Measurements from ENCODE around the gene CFAP46.
"Not testable (repeated sequence)": the region's sequence is repeated elsewhere in the genome, so short reads cannot be mapped to it uniquely, and the experiment has no call there.

CFAP46 gene

DNA sequence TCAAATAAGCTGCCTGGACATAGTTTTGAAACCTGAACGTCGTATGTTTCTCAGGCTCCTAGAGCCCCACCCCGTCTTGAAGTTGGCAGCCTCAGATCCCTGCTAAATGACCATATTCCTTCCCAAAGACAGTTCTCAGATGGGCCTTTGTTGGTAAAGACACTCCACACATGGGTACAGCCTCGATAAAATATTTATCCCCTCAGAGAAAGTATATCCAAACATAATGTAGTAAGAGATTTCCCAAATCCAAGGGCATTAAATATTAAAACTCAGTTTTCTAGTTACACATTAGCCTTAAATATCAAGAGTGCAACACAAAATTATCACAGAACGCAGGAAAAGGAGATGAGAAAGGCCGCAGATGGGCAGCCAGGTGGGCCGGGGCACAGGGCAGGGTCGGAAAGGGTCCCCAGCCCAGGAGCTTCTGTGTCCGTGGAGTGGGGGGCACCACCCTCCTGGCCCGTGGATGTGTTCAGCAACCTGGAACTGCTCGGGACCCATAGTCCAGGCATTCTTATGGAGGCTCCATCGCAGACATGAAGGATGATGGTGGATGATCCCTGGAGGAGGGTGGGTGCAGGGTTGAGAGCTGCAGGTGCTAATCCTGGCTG is 1.5 kb upstream of the CFAP46 start:
- DNase-seq, result no peak

DNA sequence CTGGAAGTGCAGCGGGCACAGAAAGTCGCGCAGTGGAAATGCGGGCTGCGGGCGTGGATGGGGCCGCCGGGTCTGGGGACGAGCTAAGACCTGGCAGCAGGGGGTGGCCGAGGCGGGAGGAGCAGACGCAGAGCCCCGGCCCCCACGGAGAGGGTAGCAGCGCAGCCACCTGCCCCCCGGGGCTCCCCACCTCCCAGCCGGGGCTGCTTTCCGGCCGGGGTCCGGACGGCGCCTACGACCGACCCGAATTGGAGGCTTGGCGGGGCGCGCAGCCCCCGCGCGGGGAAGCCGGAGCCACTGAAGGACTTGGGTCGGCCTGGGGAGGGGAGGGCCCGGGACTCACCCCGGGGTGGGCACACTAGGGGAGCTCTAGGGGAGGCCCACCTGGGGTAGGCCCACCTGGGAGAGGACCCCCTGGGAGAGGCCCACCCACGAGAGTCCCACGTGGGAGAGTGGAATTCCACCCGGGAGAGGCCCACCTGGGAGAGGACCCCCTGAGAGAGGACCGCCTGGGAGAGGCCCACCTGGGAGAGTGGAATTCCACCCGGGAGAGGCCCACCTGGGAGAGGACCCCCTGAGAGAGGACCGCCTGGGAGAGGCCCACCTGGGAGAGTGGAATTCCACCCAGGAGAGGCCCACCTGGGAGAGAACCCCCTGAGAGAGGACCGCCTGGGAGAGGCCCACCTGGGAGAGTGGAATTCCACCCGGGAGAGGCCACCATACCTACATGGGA is 854 bp upstream of the CFAP46 start:
- no peak for DNase-seq

DNA sequence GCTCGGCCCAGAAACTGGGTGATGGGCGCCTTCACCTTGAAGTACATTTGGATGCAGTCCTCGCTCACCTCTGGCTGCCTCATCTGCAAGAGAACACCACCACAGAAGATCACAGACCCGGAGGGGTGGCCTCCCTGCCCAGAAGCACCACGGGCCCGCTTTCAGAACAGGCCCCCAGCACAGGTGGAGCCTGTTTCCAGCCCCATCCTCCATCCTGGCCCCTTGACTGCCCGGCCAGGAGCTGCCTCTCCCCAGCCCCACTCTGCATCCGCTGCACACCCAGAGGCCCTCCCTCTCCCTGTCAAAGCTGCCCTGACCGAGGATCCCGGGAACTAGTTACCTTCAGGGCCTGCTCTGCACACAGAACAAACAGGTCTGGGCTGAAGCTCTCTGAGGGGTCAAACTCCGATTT is 724 bp downstream of the CFAP46 start:
- DNase-seq, result no peak

DNA sequence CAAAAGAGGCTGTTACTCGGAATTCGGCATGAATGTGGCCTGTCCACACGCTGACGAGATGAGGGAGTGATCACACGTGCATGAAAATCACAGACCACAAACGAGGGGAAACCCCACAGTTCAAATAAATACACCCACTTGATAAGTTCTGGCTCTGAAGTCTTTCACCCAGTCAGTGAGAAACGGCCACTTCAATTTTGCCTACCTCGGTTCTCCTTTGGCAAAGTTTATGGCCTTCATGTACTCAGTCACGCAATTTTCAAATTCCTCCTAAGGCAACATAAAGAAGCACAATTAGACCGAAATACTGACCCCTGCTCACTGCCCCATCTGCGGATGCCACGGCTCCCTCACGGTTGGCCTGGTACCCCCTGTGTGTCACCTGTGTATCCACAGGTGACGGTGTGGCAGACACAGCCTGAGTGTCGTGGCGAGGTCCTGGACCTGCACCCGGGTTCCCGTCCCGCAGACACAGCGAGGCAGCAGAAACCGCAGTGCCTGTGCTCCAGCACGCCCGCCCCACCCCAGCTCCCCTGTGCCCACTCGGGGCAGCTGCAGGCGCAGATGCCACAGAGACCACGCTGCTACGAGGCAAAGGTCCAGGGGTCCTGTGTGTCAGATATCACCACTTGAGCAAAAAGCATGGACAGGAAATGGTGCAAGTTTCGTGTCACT is 1.4 kb downstream of the CFAP46 start:
- no peak for DNase-seq

DNA sequence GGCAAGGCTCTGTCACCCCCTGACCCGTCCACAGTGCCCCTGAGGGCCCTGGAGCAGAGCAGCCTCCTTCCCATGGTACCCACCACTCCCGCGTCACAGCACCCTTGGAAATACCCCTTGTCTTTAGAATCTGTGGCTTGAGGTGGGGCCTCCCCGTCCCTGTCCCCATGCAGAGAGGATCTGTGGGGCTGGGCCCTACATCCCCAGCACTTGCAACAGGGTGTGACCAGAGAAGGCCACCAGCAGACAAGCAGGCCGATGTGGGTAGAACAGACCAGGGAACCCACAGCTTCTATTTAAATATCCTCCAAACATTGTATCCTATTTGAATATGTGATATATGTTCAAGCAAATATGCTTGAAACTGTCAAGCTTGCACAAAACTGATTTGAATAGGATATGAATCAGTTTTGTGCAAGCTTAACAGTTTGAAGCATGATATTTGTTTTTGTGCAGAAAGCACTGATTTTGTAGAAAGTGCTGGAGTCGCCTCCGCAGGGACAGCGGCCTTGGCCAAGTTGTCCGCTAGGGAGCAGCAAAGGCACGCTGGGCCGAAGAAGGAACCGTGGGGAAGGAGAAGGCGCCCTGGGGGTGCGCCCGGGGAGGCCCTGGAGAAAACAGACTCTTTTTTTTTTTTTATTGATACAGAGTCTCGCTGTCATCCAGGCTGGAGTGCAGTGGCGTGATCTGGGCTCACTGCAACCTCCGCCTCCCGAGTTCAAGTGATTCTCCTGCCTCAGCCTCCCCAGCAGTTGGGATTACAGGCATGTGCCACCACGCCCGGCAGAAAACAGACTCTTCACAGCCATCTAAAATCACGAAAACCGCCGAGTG is 2.2 kb downstream of the CFAP46 start:
- peak; percentile 45 for DNase-seq

DNA sequence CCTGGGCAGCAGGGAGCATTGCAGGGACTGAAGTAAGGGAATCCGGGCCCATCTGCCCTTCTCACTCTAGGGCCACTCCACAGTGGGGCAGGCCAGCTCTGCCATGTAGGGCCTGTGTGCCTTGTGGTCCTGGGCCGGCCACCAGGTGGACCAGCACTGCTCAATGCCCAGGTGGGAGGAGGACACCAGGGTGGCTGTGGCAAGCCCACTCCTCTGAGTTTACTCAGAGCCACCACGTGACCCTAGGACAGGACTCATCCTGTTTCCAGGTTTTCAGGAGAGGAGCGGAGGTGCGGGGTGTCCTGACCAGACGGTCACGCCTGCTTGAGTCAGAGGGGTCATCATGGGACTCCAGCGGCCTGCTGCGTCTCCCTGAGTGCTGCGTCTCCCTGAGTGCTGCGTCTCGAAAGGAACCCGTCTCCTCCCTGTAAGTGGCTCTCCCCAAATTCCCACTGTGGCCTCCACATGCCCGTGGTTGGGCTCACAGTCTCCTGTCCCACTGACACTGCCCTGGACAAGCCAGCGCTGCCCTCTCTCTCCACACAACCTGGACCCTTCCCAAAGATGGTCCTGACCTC is 2.9 kb downstream of the CFAP46 start:
- no peak for DNase-seq

DNA sequence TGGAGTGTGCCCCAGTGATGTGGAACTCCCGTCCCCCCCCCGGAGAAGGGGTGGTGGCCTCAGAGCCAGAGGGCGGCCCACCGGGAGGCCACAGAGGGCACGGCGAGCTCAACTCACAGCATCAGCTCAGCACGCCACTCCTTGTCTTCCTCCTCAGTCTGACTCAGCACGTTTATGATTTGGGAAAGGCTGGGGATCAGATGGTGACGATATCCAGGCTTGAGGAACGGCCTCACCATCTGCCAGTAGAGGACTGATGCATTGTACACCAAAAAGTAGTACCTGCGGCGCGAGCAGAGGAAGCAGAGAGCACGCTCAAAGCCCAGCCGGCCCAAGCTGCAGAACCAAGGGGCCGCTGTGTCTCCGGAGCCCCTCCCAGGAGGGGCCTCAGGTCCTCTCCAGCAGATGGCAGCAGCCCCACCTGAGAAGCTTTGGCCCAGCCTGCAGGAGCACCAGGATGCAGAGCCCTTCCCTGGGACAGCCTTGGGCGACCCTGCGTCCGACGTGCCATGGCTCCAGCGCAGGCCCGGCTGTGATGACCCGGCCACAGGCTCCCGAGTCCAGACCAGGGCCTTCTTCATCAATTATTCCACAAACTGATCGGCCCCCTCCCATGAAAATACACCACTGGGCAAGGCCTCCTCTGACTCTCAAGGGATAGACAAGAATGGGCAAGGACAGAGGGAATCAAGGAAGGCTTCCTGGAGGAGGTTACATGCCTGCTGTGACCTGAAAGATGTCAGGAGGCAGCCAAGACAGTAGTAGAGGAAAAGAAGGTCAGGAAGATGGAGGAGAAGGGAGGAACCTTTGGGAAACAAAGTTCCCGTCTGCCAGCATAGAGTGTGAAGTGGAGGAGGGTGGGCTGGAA is 3.7 kb downstream of the CFAP46 start:
- DNase-seq, result peak; percentile 23

DNA sequence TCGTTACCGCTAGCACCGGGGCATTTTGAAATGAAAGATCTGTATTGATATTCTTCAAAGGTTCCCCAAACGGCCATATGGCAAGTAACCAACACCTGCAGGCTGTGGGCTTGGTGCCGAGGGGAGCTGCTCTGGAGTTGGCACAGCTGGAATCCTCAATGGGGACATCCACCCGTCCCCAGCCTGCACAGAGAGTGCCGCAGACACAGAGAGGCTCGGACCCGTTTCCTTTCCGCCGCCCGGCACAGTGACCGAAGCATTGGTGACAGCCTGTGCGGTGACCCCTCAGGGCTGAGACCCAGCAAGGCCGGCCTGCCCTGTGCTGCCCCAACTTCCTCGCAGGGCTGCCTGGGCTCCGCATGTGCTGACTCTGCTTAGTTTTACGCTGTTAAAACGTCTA is 4.5 kb downstream of the CFAP46 start:
- DNase-seq, result no peak

DNA sequence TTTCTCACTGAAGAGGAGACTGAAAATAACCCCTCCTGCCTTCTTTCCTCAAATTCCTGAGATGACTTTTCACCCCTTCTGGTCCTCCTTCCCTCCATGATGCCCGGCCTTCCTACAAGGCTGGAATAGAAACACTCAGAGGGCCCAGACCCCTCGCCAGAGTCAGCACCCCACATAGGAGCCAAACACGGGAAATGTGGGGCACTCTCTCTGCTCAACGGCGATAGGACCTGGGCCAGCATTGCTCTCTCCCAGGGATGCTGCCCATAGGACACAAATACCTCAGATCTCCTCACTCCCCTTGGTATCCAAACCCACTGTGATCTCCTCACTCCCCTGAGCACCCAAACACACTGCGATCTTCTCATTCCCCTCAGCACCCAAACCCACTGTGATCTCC is 7.4 kb downstream of the CFAP46 start:
- DNase-seq, result no peak

DNA sequence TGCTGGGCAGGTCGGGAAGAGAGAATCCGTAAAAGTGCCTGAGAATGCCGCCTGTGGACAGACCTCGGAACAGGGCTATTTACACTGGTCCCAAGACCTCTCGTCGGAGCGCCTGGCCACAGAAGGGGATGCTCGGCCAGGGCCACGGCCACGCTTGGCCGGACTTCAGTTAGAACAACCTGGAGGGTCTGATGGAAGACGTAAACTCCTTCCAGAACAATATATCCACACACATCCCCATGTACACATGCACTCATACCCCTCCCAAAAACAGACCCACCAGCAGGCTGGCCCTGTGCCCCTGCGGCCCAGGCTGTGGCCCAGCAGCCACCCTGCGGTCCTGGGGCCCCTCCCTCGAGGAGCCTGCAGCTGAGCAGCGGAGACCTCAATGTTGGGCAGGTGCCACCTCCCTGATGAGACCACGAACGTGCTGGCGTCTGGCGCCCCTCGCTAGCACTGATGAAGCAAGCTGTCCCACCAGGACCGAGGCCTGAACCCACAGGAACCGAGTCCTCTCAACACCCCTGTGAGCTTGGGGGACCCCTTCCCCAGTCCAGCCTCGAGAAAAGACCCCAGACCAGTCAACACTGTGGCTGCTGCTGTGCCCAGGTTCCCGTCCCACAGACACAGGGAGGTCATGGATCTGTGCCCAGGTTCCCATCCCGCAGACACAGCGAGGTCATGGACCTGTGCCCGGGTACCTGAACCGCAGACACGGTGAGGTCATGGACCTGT is 8.9 kb downstream of the CFAP46 start:
- no peak for DNase-seq

DNA sequence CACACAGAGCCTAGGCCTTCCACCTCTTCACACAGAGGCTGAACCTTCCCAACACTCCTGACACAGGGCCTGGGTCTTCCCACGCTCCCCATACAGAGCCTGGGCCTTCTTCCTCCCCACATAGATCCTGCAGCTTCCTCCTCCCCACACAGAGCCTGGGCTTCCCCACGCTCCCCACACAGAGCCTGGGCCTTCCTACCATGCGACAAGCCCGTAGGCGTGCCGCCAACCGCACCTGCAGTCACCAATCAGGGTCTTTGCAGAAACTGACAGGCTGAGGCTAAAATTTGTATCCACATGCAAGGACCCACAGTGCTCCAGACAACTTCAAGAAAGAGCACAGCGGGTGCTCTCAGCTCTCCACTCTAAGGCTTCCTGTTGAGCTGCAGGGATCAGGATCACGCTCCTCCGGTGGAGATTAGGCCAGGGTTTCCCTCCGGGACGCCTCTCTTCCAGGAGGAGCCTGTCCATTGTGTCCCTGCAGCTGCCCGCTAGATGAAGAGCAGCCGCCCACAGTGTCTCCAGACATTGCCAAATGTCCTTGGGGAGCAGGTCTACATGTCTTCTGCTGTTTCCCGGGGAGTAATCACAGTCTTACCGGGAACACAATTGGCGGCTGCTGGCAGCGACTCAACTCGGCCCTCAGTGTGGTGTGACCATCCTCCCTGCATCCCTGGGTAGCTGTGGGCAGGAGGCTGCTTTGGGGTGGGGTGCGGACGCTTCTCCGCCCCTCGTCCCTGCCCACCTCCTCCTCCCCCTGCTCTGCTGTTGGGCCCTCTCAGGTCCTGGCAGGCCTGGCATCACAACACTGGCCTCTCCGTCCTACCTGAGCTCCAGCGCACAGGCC is 9.7 kb downstream of the CFAP46 start:
- no peak for DNase-seq

DNA sequence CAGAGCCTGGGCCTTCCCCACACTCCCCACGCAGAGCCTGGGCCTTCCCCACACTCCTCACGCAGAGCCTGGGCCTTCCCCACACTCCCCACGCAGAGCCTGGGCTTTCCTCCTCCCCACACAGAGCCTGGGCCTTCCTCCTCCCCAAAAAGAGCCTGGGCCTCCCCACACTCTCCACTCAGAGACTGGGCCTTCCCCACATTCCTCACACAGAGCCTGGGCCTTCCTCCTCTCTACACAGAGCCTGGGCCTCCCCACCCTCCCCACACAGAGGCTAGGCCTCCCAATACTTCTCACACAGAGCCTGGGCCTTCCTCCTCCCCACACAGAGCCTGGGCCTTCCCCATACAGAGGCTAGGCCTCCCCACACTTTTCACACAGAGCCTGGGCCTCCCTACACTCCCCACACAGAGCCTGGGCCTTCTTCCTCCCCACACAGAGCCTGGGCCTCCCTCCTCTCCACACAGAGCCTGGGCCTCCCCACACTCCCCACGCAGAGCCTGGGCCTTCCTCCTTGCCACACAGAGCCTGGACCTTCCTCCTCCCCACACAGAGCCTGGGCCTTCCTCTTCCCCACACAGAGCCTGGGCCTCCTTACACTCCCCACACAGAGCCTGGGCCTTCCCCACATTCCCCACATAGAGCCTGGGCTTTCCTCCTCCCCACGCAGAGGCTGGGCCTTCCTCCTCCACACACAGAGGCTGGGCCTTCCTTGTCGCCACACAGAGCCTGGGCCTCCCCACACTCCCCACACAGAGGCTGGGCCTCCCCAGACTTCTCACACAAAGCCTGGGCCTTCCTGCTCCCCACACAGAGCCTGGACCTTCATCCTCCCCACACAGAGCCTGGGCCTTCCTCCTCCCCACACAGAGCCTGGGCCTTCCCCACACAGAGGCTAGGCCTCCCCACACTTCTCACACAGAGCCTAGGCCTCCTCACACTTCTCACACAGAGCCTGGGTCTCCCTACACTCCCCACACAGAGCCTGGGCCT is 10.8 kb downstream of the CFAP46 start:
- DNase-seq, result not testable (repeated sequence)

DNA sequence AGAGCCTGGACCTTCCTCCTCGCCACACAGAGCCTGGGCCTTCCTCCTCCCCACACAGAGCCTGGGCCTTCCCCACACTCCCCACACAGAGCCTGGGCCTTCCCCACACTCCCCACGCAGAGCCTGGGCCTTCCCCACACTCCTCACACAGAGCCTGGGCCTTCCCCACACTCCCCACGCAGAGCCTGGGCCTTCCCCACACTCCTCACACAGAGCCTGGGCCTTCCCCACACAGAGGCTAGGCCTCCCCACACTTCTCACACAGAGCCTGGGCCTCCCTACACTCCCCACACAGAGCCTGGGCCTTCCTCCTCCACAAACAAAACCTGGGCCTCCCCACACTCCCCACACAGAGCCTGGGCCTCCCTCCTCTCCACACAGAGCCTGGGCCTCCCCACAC is 11.7 kb downstream of the CFAP46 start:
- not testable (repeated sequence) for DNase-seq

DNA sequence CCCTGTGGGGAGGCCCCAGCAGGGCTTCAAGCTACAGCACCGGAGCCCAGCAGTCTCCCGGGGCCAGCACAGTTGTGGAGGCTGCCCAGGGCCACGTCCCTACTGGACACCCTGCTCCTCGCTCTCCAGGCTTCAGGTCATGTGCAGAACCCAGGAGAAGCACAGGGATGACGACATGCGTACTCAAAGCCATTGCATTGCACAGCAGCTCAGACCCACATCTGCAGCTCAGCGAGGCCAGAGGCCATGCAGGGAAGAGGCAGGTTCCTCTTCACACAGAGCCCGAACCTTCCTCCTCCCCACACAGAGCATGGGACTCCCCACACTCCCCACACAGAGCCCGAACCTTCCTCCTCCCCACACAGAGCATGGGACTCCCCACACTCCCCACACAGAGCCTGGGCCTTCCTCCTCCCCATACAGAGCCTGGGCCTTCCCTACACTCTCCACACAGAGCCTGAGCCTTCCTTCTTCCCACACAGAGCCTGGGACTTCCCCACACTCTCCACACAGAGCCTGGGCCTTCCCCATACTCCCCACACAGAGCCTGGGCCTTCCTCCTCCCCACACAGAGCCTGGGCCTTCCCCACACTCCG is 12.3 kb downstream of the CFAP46 start:
- DNase-seq, result no peak

DNA sequence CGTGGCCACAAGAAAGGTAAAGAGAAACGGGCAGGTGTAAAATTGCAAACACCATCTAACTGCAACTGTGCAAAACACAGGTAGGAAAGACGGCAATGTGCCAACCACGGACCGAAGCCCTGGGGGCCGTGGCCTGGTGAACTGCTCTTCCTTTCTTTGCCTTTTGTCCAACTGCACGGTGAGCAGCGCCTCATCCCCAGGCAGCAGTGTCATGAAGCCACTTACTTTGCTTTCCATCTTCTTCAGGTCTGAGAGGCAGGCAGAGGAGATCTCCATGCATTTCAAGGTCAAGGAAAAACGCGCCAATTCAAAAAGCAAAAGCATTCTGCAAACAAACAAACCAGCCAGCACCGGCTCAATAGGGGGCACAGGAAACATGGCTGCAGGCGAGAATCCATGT is 12.9 kb downstream of the CFAP46 start:
- DNase-seq, result no peak

DNA sequence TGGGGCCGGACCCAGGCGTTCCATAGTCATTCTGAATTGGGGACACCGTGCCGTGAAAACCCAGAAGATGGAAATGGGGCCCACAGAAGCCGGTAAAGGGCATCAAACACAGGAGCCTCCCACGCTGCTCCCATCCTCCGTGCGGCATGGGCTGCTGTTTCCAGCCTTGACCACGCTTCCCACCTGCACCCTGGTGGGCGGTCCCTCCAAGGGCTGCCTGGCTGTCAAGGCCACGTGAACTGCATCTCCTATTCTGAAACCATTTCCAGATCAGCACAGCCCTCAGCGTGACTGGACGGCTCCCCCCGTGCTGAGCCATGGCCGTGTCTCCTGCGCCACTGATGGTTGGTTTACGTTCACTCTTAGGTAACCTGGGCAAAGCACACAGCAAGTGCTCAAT is 14.1 kb downstream of the CFAP46 start:
- DNase-seq, result no peak

DNA sequence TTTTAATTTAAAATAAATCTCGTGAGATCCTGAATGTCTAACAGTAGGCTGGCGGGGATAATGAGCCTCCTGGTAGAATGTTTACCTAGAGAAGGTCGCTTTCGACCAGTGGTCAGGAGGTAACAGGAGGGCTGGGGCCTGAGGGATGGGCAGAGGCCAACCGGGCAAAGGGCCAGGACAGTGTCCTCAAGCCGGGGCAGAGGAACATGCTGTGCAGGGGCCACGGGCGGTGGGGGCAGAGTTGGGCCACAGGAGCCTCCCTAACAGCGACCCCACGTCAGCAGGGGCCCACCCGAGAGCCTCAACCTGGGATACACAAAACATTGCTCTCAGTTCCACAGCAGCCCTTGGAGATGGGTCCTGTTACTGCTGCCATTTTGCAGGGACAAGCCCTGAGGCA is 14.5 kb downstream of the CFAP46 start:
- no peak for DNase-seq
